ENCODE measurements around the gene KLHL14.
"Not testable (repeated sequence)": the region's sequence is repeated elsewhere in the genome, so short reads cannot be mapped to it uniquely, and the experiment has no call there.

Gene KLHL14

DNA sequence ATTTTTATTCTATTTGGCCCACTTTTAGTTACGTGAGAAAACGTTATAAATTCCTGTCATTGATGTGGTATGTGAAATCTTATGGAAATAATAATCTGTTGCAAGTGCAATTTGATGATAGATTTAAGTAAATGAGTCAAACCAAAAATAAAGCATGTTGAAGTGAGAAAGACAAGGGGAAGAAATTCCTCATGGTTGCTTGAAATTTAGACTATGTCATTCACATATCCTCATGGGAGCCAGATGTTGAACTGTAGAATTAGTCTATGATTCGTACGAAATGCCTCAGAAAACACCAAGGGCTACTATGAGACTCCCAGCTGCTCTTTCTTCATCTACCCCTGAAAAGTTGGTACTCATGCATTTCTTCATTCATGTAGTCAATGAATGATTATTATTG lies 55.7 kb downstream of the KLHL14 start:
- DNase-seq (ENCODE audit: low read depth): no peak

DNA sequence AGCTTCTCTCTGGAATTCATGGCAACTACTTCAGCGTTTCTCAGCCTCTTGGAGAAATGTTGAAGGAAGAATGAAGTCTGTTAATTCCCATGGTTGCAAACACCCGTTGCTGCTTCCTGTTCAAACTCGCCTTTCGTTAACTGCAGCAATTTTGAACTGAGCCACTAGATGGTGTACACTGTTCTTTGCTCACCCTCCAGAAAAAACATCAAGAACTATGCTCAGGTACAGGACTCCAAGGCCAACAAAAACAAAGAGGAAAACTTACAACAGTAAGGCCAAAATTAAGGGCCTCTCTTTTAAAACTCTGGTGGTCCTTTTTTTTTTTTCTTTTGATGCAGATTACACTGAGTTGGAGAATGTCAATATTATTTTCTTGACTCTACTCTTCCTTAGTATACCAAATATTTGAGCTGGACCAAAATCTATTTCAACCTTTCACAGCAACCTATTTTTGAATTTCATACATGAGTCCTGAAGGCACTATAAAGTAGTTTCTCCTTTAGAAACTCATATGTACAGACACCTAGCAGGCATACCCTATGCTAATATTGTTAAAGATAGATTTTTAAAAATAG lies 58.2 kb downstream of the KLHL14 start:
- peak; percentile 47 for DNase-seq (ENCODE audit: low read depth)

DNA sequence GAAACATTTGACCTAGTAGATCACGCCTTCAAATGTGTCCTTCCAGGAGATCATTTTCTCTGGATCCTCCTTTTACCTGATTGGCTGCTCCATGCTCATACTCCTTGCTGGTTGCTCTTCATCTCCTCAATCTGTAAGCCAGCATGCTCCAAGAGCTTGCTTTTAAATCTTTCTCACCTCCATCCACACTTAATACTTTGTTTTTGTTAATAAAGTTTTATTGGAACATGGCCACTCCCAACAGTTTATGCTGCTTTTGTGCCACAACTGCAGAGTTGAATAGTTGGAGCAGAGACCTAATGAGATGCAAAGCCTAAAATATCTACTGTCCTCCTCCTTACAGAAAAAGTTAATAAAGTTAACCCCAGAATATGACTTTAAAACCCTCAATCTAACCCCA lies 60.0 kb downstream of the KLHL14 start:
- no peak for DNase-seq (ENCODE audit: low read depth)

DNA sequence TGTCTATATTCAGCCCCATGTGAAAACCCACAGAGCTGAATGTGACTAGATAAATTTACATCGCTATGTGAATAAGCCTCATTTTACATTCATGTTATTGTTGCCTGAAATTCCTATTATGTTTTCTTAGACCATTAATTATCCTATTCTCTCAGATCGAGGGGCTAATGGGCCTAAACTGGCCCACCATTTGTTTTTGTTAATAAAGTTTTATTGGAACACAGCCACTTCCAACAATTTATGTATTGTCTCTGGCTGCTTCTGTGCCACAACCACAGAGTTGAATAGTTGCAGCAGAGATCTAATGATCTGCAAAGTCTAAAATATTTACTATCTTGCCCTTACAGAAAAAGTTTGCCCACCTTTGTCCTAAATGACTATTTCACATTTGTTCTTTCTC lies 61.0 kb downstream of the KLHL14 start:
- no peak for DNase-seq (ENCODE audit: low read depth)

DNA sequence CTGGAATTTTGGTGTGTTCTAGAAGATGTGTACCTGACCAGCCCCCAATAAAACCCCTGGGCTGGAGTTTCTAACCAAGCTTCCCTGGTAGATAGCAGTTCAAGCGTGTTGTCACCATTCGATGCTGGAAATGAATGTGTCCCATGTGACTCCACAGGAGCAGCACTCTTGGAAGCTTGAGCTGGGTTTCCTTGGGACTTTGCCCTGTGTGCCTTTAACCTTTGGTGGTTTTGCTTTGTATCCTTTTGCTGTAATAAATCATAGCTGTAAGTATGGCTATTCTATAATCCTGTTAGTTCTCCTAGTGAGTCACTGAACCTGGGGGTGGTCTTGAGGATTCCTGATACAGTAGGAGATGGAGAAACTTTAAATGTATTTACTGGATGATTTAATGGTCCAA lies 65.2 kb downstream of the KLHL14 start:
- DNase-seq (ENCODE audit: low read depth): no peak

DNA sequence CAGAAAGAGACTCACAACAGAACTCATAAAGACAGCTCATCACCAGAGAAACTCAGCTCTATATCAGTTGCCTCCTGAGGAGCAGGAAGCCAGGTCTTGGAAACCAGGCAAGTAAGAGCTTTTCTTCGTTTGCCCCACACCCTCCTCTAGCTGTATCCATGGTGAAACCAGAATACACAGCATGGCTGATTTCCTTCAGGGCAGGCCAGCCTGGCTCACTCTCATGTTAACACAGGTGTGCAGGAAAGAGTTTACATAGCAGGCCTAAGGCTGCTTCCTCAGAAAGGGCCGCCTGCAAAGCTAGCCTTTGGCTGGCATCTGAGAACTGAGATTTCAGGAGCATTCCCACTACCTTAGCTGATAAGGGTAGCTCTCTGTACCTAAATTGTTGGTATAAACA lies 65.7 kb downstream of the KLHL14 start:
- DNase-seq (ENCODE audit: low read depth): no peak

DNA sequence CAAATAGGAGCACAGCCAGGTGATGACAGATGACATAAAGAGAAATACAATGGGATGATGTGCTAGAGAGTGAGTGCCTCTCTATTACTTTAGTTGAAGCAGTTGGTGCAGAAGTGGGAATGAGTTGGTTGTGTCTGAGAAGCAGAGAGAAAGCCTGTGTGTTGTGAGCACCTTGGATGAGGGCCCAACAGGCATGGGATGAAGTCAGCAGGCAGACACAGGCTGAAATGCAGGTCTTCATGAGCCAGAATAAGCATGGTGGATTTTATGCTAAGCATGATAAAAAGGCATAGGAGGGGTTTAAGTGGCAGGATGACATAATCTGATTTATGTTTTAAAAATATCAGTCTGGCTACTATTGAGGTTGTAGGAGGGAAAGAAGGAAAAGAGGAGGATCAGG lies 71.5 kb downstream of the KLHL14 start:
- DNase-seq (ENCODE audit: low read depth): no peak

DNA sequence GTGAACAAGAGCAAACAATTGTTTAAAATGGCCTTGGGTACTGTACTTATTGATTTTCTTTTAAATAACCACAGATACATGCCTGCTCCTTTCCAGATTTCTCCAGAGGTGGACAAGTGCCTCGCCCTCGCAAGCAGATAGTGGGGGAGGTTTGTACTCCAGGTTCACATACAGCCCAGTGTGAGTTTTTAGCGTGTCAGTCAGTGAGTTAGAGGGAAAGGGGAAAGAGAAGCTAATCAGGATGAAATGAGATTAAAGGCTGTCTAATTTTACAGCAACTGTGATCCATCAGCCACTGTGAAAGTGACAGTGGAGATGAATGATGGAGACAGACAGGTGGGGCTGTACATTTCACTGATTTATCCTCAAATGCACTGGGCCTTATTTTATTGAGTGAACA lies 74.7 kb downstream of the KLHL14 start:
- DNase-seq (ENCODE audit: low read depth): no peak

DNA sequence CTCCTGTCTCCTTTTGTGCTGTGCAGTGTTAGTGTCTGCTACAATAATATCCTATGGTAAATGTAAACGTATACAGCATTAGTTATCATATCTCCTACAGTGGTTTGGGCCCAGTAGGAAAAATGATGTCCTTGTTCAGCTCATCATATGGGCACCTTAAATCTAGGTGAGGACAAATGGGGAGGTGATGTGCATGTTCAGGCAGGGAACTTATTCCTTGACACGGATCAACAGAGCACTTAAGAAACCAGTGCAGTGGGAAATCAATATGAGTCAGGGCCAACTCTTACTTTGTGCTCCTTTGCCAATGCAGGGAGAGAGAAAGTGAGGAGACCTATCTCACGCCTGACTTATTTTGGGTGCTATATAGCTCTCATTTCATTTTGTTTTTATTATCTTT lies 76.4 kb downstream of the KLHL14 start:
- DNase-seq (ENCODE audit: low read depth): no peak

DNA sequence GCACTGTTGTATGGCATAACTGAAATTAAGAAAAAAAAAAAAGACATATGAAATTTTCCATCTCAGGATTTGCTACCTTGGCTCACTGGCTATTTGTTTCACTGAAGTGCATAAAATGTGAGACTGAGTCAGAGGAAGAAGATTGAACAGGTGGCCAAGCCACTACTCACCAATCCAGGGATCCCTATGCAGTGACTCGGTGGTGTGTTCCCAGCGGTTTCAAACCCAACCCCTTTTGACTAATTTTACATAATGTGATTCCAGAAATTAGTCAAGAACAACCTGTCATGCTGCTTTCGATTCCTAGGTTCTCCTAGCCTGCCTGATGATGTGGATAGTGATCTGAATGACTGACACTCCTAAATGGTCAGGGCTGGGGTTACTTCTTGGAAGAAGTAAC lies 77.3 kb downstream of the KLHL14 start:
- DNase-seq (ENCODE audit: low read depth): no peak

DNA sequence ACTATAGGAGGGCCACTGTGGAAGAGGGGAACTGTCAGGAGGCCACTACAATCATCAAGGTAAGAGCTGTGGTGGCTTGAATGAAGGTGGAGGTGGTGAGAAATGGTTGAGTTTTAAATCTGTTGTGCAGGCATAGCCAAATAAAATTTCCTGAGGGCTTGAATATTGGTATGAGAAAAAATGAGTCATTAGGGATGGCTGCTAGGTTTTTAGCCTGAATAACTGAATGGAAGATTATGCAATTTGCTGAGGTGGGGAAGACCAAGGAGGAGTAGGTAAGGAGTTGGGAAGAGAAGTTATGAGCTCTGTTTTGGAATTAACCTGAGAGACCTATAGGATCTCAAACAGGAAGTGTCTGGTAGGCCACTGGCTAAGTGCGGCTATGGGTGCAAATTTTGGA lies 84.0 kb downstream of the KLHL14 start:
- no peak for DNase-seq (ENCODE audit: low read depth)

DNA sequence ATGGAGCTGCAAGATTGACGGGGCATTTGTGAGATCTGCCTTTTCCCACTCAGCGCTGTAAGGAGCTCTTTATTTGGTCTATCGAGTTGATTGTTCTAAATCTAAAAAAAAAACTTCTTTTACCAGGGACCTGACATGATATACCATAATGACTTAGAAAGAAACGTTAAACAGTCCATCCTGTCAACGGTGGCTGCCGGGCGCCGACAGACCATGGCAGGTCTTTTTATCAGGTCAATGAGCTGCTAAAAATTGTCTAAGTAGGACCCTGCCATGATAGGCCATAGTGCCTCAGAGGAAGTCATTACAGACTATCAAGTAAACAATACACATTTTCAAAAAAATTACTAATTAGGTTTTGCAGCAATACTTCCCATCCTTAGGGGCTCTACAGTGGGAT lies 87.9 kb downstream of the KLHL14 start:
- no peak for DNase-seq (ENCODE audit: low read depth)

DNA sequence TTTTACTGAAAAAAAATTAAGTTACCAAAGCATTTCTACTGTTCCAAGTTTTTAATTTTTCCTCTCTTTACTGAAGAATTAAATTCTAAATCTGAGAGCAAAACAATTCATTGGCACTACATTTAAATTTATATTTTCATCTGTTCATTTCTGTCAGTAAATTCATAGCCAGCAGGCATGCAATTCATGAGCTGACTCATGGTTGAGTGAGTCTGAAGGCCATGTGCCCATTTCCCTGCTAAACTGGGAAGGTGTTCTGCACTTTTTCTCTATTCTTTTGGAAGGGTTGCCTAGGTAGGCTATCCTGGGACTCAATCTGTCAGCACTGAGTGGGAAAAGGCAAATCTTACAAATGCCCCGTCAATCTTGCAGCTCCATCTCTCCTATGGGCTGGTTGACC lies 88.7 kb downstream of the KLHL14 start:
- no peak for DNase-seq (ENCODE audit: low read depth)

DNA sequence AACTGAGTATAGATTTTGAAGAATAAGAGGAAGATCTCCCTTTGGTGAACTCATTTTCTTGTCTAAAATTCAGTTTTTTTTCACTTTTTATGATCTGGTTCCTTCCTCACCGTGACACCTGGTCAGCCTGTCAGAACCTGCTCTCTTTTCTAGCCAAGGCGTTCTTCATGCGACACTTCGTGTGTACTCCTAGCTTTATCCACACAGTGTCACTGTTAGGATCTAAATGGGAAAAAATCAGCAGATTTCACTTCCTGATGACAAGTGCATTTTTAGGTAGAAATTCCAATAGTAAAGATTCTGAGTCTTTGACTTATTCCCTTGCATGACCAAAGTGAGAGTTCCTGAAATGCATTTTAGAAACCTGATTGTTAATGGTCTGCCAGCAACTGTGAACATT lies 89.8 kb downstream of the KLHL14 start:
- DNase-seq (ENCODE audit: low read depth): no peak

DNA sequence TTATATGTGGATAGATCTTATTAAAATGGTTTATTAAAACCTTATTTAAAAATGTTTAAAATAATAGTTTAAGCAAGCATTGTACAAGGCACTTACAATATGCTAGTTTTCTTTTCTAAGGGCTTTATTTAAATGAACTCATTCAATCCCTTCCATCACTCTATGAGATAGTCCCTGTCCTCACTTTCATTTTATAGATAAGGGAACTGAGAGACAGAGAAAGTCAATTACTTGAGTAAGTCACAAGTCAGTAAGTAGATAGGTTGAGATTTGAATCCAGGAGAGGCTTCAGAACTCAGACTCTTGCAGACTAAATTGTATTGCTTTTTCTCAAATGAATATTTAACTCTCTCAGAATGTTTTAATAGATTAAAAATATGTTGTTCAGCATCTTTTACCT lies 95.2 kb downstream of the KLHL14 start:
- no peak for DNase-seq (ENCODE audit: low read depth)

DNA sequence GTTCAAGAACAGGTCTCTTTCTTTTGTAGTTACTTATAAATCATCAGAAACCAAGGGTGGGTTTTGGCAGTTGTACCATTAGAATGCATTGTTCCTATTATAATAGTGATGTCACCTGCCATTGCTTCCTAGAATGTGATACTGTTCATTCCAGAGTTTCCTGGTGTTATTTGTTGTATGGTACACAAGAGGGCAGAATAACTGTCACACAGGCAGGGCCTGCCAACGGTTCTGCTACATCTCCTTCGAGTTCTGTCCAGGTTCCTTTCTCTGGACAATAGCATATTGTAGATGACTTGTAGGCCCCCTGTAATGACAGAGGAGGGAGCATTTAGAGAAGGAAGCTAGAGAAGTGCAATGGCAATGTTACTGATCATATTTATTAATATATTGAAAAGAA lies 98.3 kb downstream of the KLHL14 start:
- DNase-seq (ENCODE audit: low read depth): no peak

DNA sequence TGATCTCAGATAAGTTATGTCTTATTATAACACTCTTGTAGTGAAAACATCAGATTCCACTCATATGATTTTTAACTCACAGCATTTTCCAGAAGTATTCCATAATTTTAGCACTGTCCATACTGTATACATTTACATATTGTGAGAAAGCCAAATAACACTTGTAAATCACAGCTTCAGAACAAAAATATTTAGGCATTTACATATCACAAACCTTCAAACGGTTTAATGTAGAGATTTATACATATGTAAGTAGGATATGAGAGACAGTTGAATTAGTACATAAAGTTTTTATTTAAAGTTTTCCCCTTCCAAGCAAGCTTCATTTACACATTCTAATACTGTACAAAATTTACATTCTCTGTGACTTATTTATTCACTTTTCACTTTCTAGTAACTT lies 100.4 kb downstream of the KLHL14 start:
- no peak for DNase-seq (ENCODE audit: low read depth)

DNA sequence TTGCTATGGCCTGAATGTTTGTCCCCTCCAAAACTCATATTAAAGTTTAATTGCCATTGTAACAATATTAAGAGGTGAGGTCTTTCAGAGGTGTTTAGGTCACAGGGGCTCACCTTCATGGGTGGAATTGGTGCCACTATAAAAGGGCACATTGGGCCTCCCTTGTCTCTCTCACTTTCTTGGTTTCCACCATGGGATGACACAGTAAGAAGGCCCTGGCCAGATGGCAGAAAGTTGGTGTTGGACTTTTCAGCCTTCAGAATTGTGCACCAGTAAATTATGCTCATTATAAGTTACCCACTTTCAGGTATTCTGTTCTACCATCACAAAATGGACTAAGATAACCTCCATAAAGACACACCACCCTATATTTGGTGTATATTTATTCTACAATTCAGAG lies 102.1 kb downstream of the KLHL14 start:
- DNase-seq (ENCODE audit: low read depth): no peak

DNA sequence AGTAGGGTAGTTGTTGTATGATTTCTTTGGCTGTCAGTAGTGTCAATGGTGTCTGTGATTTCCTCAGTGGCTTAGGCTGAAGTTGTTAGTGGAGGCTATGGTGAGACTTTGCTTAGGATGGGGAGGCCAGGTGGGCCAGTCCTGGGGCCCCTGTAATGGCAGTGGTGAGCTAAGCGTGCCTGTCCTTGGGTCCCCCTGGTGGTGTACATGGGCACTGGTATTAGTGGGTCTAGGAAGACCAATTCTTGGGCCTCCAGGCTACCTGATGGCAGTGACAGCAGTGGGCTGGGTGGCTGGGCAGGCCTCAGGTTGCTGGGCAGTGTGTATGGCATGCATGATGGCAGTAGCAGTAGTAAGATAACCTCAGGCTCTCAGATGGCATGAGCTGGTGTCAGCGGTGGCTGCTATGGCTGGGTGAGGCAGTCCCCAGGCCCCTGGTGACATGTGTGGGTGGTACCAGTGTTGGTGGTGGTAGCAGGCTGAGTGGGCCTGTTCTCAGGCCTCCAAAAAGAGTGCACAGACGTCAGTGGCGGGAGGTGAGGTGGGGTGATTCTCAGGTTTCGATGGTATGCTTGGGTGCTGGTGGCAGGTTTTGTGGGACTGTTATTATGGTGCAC lies 103.2 kb downstream of the KLHL14 start:
- DNase-seq (ENCODE audit: low read depth): no peak

DNA sequence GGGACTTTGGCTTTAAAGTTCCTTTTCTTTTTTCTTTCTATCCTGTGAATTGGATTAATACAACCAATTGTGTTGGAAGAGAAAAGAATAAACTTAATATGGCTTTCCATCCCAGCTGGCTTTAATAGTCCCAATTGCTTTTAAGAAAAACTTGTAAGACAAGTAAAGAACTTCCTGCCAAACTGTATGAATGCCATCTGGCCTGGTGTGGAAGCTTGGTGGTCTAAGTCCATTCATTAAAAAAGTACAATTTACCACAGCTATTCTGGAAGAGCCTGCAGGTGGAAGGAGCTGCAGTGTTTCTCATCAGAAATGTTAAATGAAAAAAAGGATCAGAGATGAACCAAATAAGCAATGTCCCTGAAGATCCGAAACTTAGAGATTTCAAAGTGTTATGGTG lies 103.9 kb downstream of the KLHL14 start:
- no peak for DNase-seq (ENCODE audit: low read depth)

DNA sequence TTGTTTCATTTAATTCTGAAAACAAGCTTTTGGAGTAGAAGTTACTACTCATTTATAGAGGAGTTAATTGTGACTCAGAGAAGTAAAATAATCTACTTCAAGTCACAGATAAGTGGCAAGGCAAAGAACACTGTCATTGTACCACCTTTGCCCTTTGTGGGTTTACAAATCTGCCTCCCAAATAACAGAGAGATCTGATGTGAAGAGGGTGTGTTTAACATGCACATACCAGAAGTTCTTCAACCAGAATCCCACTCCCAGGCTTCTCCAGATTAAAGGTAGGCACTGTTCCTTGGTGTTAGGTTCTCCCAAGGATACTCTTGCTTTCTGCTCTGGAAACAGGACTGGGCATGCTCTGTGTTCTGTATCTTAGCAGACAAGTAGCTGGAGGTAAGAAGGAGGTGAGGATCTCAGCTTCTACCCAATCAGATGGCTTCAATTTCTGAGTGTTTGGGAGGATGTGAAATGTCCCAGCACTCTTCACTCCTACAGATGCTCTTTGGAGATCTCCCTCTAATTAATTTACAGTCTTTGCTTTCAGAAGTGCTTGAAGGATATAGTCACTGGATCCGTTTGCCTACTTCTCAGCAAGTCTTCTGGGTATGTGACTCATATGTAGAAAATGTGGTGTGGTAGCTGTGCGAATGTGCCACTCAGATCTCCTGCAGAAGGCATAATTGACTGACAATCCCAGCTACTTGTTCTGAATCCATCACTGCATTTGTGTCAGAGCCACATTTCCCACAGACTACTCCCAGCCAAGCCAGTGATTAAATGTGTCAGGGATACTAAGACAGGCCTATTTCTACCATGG lies 111.1 kb downstream of the KLHL14 start:
- DNase-seq (ENCODE audit: low read depth): peak; percentile 27

DNA sequence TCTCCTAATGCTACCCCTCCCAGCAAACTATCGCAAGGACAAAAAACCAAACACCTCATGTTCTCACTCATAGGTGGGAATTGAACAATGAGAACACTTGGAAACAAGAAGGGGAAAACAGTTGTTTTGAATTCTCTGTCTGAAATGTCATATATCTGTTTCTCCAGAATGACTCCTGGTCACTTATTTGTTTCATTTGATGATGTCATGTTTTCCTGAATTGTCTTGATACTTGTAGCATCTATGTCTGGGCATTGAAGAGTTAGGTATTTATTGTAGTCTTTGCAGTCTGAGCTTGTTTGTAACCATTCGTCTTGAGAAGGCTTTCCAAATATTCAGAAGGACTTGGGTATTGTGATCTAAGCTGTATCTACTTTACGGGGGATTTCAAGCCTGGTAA lies 118.3 kb downstream of the KLHL14 start:
- not testable (repeated sequence) for DNase-seq (ENCODE audit: low read depth)

DNA sequence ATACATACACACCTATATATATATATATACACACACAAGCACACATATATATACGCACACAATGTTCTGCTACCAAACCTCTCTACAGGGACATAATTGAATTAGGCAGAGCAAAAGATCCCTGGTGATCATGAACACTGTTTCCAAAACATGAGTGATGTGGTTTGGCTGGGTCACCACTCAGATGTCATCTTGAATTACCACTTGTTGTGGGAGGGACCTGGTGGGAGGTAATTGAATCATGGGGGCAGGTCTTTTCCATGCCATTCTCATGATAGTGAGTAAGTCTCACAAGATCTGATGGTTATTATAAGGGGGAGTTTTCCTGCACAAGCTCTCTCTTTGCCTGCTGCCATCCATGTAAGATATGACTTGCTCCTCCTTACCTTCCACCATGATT lies 135.2 kb downstream of the KLHL14 start:
- DNase-seq (ENCODE audit: low read depth): not testable (repeated sequence)

DNA sequence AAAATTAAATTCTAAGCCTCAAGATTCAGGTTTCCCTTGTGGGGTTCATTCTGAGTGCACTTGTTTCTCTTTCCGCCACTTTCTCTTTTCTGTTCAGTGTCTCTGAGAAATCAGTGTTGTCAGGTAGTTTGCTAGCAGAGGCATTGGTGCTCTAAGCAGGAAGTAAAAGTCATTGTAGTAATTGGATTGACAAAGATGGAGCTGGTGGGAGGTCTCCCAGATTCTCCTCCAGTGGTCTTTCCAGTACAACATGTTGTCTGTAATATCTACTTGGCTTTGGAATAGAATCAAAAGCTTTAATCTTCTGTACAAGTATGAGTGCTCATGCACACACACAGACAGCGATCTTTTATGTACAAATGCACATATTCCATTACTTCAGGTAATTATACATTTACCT lies 135.6 kb downstream of the KLHL14 start:
- no peak for DNase-seq (ENCODE audit: low read depth)

All from non-pigmented ciliary epithelial cell (primary cell).